ENCODE data around the gene ZSCAN12. TPM values are rescaled to one million over a fixed set of nuclear protein-coding genes. Genes with fewer than 3 reads are reported as not detected.

The ZSCAN12 gene
- polyA plus RNA-seq, 1 donor from 2014 or later, result 20.3 TPM

DNA sequence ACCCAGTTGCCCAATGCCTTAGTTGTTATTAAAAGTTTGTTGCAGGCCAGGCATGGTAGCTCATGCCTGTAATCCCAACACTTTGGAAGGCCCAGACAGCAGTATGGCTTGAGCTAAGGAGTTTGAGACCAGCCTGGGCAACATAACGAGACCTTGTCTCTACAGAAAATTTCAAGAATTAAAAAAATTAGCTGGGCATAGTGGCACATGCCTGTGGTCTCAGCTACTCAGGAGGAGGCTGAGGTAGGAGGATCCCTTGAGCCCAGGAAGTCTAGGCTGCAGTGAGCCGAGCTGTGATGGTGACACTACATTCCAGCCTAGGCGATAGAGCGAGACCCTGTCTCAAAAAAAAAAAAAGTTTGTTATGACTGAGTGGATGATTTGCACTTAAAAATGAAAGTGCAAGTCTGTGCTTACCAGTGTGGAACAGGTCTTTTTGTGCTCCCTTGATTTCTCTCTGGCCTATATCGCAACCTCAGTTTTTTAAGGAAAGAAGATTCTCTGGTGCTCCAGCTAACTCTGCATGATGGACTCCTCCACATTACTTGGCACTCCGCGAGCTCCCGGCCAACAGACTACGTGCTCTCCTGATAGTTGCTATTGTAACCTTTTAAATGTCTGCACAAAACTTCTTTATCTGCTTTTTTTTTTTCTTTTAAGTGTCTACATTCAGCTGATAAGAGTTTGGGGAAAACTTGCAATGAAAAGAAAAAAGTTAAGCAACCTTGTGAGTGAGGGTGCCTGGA lies 27.7 kb downstream of the ZSCAN12 start:
- Histone ChIP-seq H2AFZ (ENCODE audit: low read depth, low read length) (no peak overlapping the region), H3K9me2 (ENCODE audit: insufficient read depth, low read length) (no peaks in the 10 kb centered on the region), H3F3A (ENCODE audit: insufficient read depth, low read length, poor library complexity, severe bottlenecking) (no peaks in the 10 kb centered on the region), H3K36me3 (ENCODE audit: insufficient read depth, low read length) (no peaks in the 10 kb centered on the region), H3K9me3 (ENCODE audit: low read length) (no peaks in the 10 kb centered on the region), H3K27ac (ENCODE audit: low read length) (no peak overlapping the region), H3K4me3 (ENCODE audit: low read length) (no peak overlapping the region), H3K9ac (ENCODE audit: low read length) (no peak overlapping the region), H3K27me3 (ENCODE audit: insufficient read depth, low read depth, low read length) (no peaks in the 10 kb centered on the region), H3K4me2 (ENCODE audit: low read length) (no peak overlapping the region), H3K79me2 (replicated peaks; ENCODE audit: insufficient read depth, low read length) (no peaks in the 10 kb centered on the region), H4K20me1 (ENCODE audit: insufficient read depth) (no peaks in the 10 kb centered on the region)
- no peak for TF ChIP-seq SMC3 (conservative IDR thresholded peaks at IDR 0.05; ENCODE audit: poor library complexity)
- no peak for TF ChIP-seq TAF1 (IDR thresholded peaks at IDR 0.05; ENCODE audit: low read depth)
- TF ChIP-seq POLR2AphosphoS5 (IDR thresholded peaks at IDR 0.05), result no peak
- no peak for TF ChIP-seq EP300 (conservative IDR thresholded peaks at IDR 0.05; ENCODE audit: poor library complexity, severe bottlenecking)
- no peak for TF ChIP-seq EZH2 (IDR thresholded peaks at IDR 0.05; ENCODE audit: borderline replicate concordance, insufficient read depth, low read length, poor library complexity, severe bottlenecking)
- TF ChIP-seq RAD21 (conservative IDR thresholded peaks at IDR 0.05), result no peak
- no peak for TF ChIP-seq MXI1 (conservative IDR thresholded peaks at IDR 0.05; ENCODE audit: poor library complexity, severe bottlenecking)
- TF ChIP-seq, protein P1, sequence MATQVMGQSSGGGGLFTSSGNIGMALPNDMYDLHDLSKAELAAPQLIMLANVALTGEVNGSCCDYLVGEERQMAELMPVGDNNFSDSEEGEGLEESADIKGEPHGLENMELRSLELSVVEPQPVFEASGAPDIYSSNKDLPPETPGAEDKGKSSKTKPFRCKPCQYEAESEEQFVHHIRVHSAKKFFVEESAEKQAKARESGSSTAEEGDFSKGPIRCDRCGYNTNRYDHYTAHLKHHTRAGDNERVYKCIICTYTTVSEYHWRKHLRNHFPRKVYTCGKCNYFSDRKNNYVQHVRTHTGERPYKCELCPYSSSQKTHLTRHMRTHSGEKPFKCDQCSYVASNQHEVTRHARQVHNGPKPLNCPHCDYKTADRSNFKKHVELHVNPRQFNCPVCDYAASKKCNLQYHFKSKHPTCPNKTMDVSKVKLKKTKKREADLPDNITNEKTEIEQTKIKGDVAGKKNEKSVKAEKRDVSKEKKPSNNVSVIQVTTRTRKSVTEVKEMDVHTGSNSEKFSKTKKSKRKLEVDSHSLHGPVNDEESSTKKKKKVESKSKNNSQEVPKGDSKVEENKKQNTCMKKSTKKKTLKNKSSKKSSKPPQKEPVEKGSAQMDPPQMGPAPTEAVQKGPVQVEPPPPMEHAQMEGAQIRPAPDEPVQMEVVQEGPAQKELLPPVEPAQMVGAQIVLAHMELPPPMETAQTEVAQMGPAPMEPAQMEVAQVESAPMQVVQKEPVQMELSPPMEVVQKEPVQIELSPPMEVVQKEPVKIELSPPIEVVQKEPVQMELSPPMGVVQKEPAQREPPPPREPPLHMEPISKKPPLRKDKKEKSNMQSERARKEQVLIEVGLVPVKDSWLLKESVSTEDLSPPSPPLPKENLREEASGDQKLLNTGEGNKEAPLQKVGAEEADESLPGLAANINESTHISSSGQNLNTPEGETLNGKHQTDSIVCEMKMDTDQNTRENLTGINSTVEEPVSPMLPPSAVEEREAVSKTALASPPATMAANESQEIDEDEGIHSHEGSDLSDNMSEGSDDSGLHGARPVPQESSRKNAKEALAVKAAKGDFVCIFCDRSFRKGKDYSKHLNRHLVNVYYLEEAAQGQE (IDR thresholded peaks at IDR 0.05; ENCODE audit: borderline replicate concordance), result no peak
- TF ChIP-seq, protein P2, sequence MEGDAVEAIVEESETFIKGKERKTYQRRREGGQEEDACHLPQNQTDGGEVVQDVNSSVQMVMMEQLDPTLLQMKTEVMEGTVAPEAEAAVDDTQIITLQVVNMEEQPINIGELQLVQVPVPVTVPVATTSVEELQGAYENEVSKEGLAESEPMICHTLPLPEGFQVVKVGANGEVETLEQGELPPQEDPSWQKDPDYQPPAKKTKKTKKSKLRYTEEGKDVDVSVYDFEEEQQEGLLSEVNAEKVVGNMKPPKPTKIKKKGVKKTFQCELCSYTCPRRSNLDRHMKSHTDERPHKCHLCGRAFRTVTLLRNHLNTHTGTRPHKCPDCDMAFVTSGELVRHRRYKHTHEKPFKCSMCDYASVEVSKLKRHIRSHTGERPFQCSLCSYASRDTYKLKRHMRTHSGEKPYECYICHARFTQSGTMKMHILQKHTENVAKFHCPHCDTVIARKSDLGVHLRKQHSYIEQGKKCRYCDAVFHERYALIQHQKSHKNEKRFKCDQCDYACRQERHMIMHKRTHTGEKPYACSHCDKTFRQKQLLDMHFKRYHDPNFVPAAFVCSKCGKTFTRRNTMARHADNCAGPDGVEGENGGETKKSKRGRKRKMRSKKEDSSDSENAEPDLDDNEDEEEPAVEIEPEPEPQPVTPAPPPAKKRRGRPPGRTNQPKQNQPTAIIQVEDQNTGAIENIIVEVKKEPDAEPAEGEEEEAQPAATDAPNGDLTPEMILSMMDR (IDR thresholded peaks at IDR 0.05; ENCODE audit: poor library complexity, severe bottlenecking), result no peak

DNA sequence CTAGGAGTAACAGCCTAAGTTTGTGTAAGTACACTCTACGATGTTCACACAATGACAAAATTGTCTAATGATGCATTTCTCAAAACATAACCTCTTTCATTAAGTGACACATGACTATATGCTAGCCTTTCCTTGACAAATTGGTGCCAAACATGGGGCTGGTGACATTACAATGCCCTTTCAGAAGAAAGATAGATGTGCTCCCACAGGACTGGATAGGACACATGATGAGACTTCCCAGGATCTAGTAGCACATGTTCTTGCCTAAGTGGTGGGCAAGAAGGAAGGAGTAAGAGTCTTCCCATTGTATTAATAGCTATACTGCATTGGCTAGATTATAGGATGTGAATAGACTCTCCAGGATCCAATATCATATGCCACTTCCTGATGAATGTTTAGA lies 28.3 kb downstream of the ZSCAN12 start:
- Histone ChIP-seq H3K79me2 (replicated peaks; ENCODE audit: insufficient read depth, low read length) (no peaks in the 10 kb centered on the region), H3K9ac (ENCODE audit: low read length) (no peak overlapping the region), H3K9me2 (ENCODE audit: insufficient read depth, low read length) (no peaks in the 10 kb centered on the region), H2AFZ (ENCODE audit: low read depth, low read length) (no peak overlapping the region), H3K4me2 (ENCODE audit: low read length) (no peak overlapping the region), H3K27ac (ENCODE audit: low read length) (no peak overlapping the region), H4K20me1 (ENCODE audit: insufficient read depth) (no peaks in the 10 kb centered on the region), H3K4me3 (ENCODE audit: low read length) (no peak overlapping the region), H3K27me3 (ENCODE audit: insufficient read depth, low read depth, low read length) (no peaks in the 10 kb centered on the region), H3K36me3 (ENCODE audit: insufficient read depth, low read length) (no peaks in the 10 kb centered on the region), H3F3A (ENCODE audit: insufficient read depth, low read length, poor library complexity, severe bottlenecking) (no peaks in the 10 kb centered on the region), H3K9me3 (ENCODE audit: low read length) (no peaks in the 10 kb centered on the region)
- TF ChIP-seq SMC3 (conservative IDR thresholded peaks at IDR 0.05; ENCODE audit: poor library complexity), result no peak
- TF ChIP-seq, protein P2 (IDR thresholded peaks at IDR 0.05; ENCODE audit: poor library complexity, severe bottlenecking), result no peak
- no peak for TF ChIP-seq TAF1 (IDR thresholded peaks at IDR 0.05; ENCODE audit: low read depth)
- TF ChIP-seq, protein P1 (IDR thresholded peaks at IDR 0.05; ENCODE audit: borderline replicate concordance), result no peak
- TF ChIP-seq RAD21 (conservative IDR thresholded peaks at IDR 0.05), result no peak
- no peak for TF ChIP-seq MXI1 (conservative IDR thresholded peaks at IDR 0.05; ENCODE audit: poor library complexity, severe bottlenecking)
- no peak for TF ChIP-seq EZH2 (IDR thresholded peaks at IDR 0.05; ENCODE audit: borderline replicate concordance, insufficient read depth, low read length, poor library complexity, severe bottlenecking)
- TF ChIP-seq EP300 (conservative IDR thresholded peaks at IDR 0.05; ENCODE audit: poor library complexity, severe bottlenecking), result no peak
- TF ChIP-seq POLR2AphosphoS5 (IDR thresholded peaks at IDR 0.05), result no peak

Measured in neural cell (in vitro differentiated cells).